GM19395 (cell line): ENCODE results near the gene CTAGE4.
A peak's percentile ranks its signal among the peaks of the same experiment; 100 is the strongest.
"Not testable (repeated sequence)": the region's sequence is repeated elsewhere in the genome, so short reads cannot be mapped to it uniquely, and the experiment has no call there.

Source experiments
- ATAC-seq: cut with Tn5 transposase; IDR thresholded peaks from one replicate; pipeline ENCODE4 v1.9.1; 2021; ENCODE audit warnings: mild to moderate bottlenecking, moderate library complexity; ENCODE audit not compliant: unreplicated experiment

Gene CTAGE4

GRCh38 chr7:144217200-144217599 lies 33.9 kb downstream of the CTAGE4 start:
- not testable (repeated sequence) for ATAC-seq

GRCh38 chr7:144218581-144218980 lies 35.3 kb downstream of the CTAGE4 start:
- not testable (repeated sequence) for ATAC-seq

- peak; percentile 43 for ATAC-seq
Measured at GRCh38 chr7:144219149-144219548, 35.9 kb downstream of the CTAGE4 start.

GRCh38 chr7:144220531-144220930 lies 37.3 kb downstream of the CTAGE4 start:
- not testable (repeated sequence) for ATAC-seq

- ATAC-seq, result not testable (repeated sequence)
Measured at GRCh38 chr7:144223675-144224074, 40.4 kb downstream of the CTAGE4 start.

- ATAC-seq, result not testable (repeated sequence)
Measured at GRCh38 chr7:144226866-144227265, 43.6 kb downstream of the CTAGE4 start.

GRCh38 chr7:144228810-144229209 lies 45.5 kb downstream of the CTAGE4 start:
- not testable (repeated sequence) for ATAC-seq

- not testable (repeated sequence) for ATAC-seq
Measured at GRCh38 chr7:144231027-144231426, 47.8 kb downstream of the CTAGE4 start.

- ATAC-seq, result not testable (repeated sequence)
Measured at GRCh38 chr7:144233039-144233438, 49.8 kb downstream of the CTAGE4 start.
